Measurements from ENCODE around the gene GRIK2. TPM values are rescaled to one million over a fixed set of nuclear protein-coding genes. Genes with fewer than 3 reads are reported as not detected.

GRIK2 gene
- total RNA-seq, 4 donors from 2014 or later, result 2.0 to 4.0 (median 2.0) TPM; not detected in 1

GRCh38 chr6:101883505-101883904 lies 490.0 kb downstream of the GRIK2 start:
- intact Hi-C loops (cut with DNase I; ENCODE audit: low total_unique reads), result no loop called here

GRCh38 chr6:101887532-101887931 lies 494.0 kb downstream of the GRIK2 start:
- intact Hi-C loops (cut with DNase I; ENCODE audit: low total_unique reads), result no loop called here
- Histone ChIP-seq H3K4me1 (no peaks in the 10 kb centered on the region), H3K4me3 (no peak overlapping the region), H3K27me3 (no peaks in the 10 kb centered on the region), H3K27ac (no peak overlapping the region), H3K9me3 (no peaks in the 10 kb centered on the region), H3K36me3 (no peaks in the 10 kb centered on the region)
- in situ Hi-C loops (cut with MboI; ENCODE audit: low pct_ligation_motif_present in 1 of 4, low pct_unique_long_range_greater_than_20kb in 1 of 4, low sequenced_read_pairs in 3 of 4), result no loop called here
- no peak for DNase-seq
- 56 to 60% methylated on average over 2 to 5 of the region's 5 CpGs for WGBS, 2 donors (ENCODE audit: low coverage in 1 of 2)
- TF ChIP-seq CTCF (IDR thresholded peaks at IDR 0.05), result no peak
- no peak for TF ChIP-seq POLR2AphosphoS5 (IDR thresholded peaks at IDR 0.05)
- no peak for TF ChIP-seq POLR2A (IDR thresholded peaks at IDR 0.05)
- TF ChIP-seq EP300 (IDR thresholded peaks at IDR 0.05; ENCODE audit: low read depth), result no peak

More at GRCh38 chr6:101883505-101883904, 490.0 kb downstream of the GRIK2 start:
- in situ Hi-C loops (cut with MboI; ENCODE audit: low pct_ligation_motif_present in 1 of 4, low pct_unique_long_range_greater_than_20kb in 1 of 4, low sequenced_read_pairs in 3 of 4), result no loop called here
- Histone ChIP-seq H3K4me1 (no peaks in the 10 kb centered on the region), H3K27ac (no peak overlapping the region), H3K9me3 (no peaks in the 10 kb centered on the region), H3K27me3 (no peaks in the 10 kb centered on the region), H3K36me3 (no peaks in the 10 kb centered on the region), H3K4me3 (no peak overlapping the region)
- no peak for DNase-seq
- no peak for TF ChIP-seq EP300 (IDR thresholded peaks at IDR 0.05; ENCODE audit: low read depth)
- no peak for TF ChIP-seq POLR2AphosphoS5 (IDR thresholded peaks at IDR 0.05)
- no peak for TF ChIP-seq POLR2A (IDR thresholded peaks at IDR 0.05)
- 78 to 87% methylated on average over 3 of the region's 3 CpGs for WGBS, 2 donors (ENCODE audit: low coverage in 1 of 2)

GRCh38 chr6:101907356-101908217 lies 514.1 kb downstream of the GRIK2 start:
- no peak for TF ChIP-seq CTCF (IDR thresholded peaks at IDR 0.05)
- no peak for TF ChIP-seq POLR2AphosphoS5 (IDR thresholded peaks at IDR 0.05)
- TF ChIP-seq EP300 (IDR thresholded peaks at IDR 0.05; ENCODE audit: low read depth), result no peak
- H3K4me1 ChIP-seq, result no peaks in the 10 kb centered on the region
- H3K27me3 ChIP-seq, result no peaks in the 10 kb centered on the region
- in situ Hi-C loops (cut with MboI; ENCODE audit: low pct_ligation_motif_present in 1 of 4, low pct_unique_long_range_greater_than_20kb in 1 of 4, low sequenced_read_pairs in 3 of 4) (no loop called here), intact Hi-C loops (cut with DNase I; ENCODE audit: low total_unique reads) (no loop called here)
- no peak overlapping the region for H3K27ac ChIP-seq
- no peak for DNase-seq
- no peaks in the 10 kb centered on the region for H3K9me3 ChIP-seq
- no peak overlapping the region for H3K4me3 ChIP-seq
- WGBS, 2 donors (ENCODE audit: low coverage in 1 of 2), result 72 to 78% methylated on average over 6 of the region's 6 CpGs
- H3K36me3 ChIP-seq, result no peaks in the 10 kb centered on the region

- TF ChIP-seq CTCF (IDR thresholded peaks at IDR 0.05) (no peak), POLR2AphosphoS5 (IDR thresholded peaks at IDR 0.05) (no peak), EP300 (IDR thresholded peaks at IDR 0.05; ENCODE audit: low read depth) (no peak), POLR2A (IDR thresholded peaks at IDR 0.05) (no peak)
- Histone ChIP-seq H3K27me3 (no peaks in the 10 kb centered on the region), H3K27ac (no peak overlapping the region), H3K4me3 (no peak overlapping the region), H3K9me3 (no peaks in the 10 kb centered on the region), H3K36me3 (no peaks in the 10 kb centered on the region), H3K4me1 (no peaks in the 10 kb centered on the region)
- WGBS, 2 donors (ENCODE audit: low coverage in 1 of 2), result 56 to 85% methylated on average over 1 of the region's 1 CpG
- in situ Hi-C loops (cut with MboI; ENCODE audit: low pct_ligation_motif_present in 1 of 4, low pct_unique_long_range_greater_than_20kb in 1 of 4, low sequenced_read_pairs in 3 of 4) (no loop called here), intact Hi-C loops (cut with DNase I; ENCODE audit: low total_unique reads) (no loop called here)
- no peak for DNase-seq
These were observed 515.9 kb downstream of the GRIK2 start for GRCh38 chr6:101909366-101909765.
